ENCODE data around the gene FRMPD4. TPM values are rescaled to one million over a fixed set of nuclear protein-coding genes. Genes with fewer than 3 reads are reported as not detected.

FRMPD4 gene
- total and polyA plus RNA-seq, 2 donors (not counting 3 experiments of a cell fraction or from before 2014, with no cell fraction given): not detected

DNA sequence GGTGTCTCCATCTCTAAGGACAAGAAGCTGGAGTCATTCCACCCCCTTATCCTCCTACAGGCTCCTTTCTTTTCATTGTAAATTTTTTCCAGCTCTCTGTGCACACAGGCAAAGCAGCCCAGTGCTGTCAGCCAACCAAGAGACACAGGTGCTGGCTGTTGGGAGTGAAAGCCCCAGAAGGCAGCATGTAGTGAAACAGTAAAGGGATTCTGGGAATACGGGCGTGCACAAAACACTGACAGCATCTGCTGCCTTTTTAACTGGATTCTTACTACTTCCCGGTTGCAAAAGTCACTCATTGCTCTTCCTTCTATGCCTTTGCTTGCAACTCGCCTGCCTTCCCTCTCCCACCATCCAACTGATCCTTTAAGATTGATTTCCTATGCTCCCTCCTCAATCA lies 444.4 kb downstream of the FRMPD4 start:
- no peak for DNase-seq (ENCODE audit: low read depth, low spot score)
- no peak overlapping the region for H3K4me2 ChIP-seq (ENCODE audit: insufficient read depth, low read length)
- BruUV-seq (replicated peaks): no TSS peak
- H3K9me3 ChIP-seq (replicated peaks; ENCODE audit: control insufficient read depth, insufficient read depth, low read length): no peaks in the 10 kb centered on the region
- FAIRE-seq: no peak
- POLR2A ChIA-PET: no interaction called here
- no peaks in the 10 kb centered on the region for H3K79me2 ChIP-seq (ENCODE audit: control insufficient read depth, insufficient read depth, low read length)
- no peak overlapping the region for H3K4me3 ChIP-seq (replicated peaks in 1 of 3; ENCODE audit: insufficient read depth in 1 of 3, low read depth in 1 of 3, low read length in 3 of 3)
- no peak overlapping the region for H2AFZ ChIP-seq (ENCODE audit: low read depth, low read length)
- H3K9ac ChIP-seq (replicated peaks; ENCODE audit: extremely low read depth, insufficient read depth, low read length): no peak overlapping the region
- H3K4me1 ChIP-seq (ENCODE audit: control insufficient read depth, extremely low read depth, insufficient read depth, low read length): no peaks in the 10 kb centered on the region
- H4K20me1 ChIP-seq (replicated peaks; ENCODE audit: control insufficient read depth, extremely low read depth, insufficient read depth, low read length): no peaks in the 10 kb centered on the region
- CTCF ChIA-PET: no interaction called here
- H3K27ac ChIP-seq (ENCODE audit: insufficient read depth, low read depth, low read length): no peak overlapping the region
- H3K9me1 ChIP-seq (replicated peaks; ENCODE audit: control insufficient read depth, extremely low read depth, insufficient read depth, low read length): no peaks in the 10 kb centered on the region
- H3K36me3 ChIP-seq (ENCODE audit: control insufficient read depth in 2 of 2, extremely low read depth in 1 of 2, insufficient read depth in 2 of 2, low read length in 2 of 2): no peaks in the 10 kb centered on the region
- dilution Hi-C loops (cut with MboI; ENCODE audit: extremely low pct_ligation_motif_present, low sequenced_read_pairs): no loop called here
- intact Hi-C loops (cut with micrococcal nuclease): no loop called here
- H3K27me3 ChIP-seq (ENCODE audit: control insufficient read depth in 2 of 2, insufficient read depth in 2 of 2, low read length in 2 of 2): no peaks in the 10 kb centered on the region
- TF ChIP-seq JUN (IDR thresholded peaks at IDR 0.05; ENCODE audit: borderline replicate concordance, insufficient read depth, insufficient read length, low read depth) (no peak), MYC (IDR thresholded peaks at IDR 0.05; ENCODE audit: low read depth, low read length) (no peak), GATA2 (IDR thresholded peaks at IDR 0.05; ENCODE audit: insufficient read depth, insufficient read length, low read depth, low read length) (no peak), EZH2 (IDR thresholded peaks at IDR 0.05; ENCODE audit: borderline replicate concordance, low read depth, low read length, severe bottlenecking) (no peak), POLR2A (IDR thresholded peaks at IDR 0.05; ENCODE audit: low read depth, low read length) (no peak), POLR2AphosphoS5 (IDR thresholded peaks at IDR 0.05; ENCODE audit: insufficient read depth, low read depth, low read length) (no peak), FOS (IDR thresholded peaks at IDR 0.05; ENCODE audit: borderline replicate concordance, insufficient read depth, low read length) (no peak)
- TF ChIP-seq, protein P1, sequence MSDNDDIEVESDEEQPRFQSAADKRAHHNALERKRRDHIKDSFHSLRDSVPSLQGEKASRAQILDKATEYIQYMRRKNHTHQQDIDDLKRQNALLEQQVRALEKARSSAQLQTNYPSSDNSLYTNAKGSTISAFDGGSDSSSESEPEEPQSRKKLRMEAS (IDR thresholded peaks at IDR 0.05; ENCODE audit: insufficient read depth, insufficient read length): no peak
- TF ChIP-seq, protein P2, sequence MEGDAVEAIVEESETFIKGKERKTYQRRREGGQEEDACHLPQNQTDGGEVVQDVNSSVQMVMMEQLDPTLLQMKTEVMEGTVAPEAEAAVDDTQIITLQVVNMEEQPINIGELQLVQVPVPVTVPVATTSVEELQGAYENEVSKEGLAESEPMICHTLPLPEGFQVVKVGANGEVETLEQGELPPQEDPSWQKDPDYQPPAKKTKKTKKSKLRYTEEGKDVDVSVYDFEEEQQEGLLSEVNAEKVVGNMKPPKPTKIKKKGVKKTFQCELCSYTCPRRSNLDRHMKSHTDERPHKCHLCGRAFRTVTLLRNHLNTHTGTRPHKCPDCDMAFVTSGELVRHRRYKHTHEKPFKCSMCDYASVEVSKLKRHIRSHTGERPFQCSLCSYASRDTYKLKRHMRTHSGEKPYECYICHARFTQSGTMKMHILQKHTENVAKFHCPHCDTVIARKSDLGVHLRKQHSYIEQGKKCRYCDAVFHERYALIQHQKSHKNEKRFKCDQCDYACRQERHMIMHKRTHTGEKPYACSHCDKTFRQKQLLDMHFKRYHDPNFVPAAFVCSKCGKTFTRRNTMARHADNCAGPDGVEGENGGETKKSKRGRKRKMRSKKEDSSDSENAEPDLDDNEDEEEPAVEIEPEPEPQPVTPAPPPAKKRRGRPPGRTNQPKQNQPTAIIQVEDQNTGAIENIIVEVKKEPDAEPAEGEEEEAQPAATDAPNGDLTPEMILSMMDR (IDR thresholded peaks at IDR 0.05; ENCODE audit: extremely low read depth in 1 of 2, insufficient read depth in 1 of 2, low read depth in 1 of 2, low read length in 2 of 2): no peak
